SHP77 treated with DMSO at 0.1 percent for 48 hours (cell line): ENCODE results near the gene HMCN2.
"Not testable (repeated sequence)": the region's sequence is repeated elsewhere in the genome, so short reads cannot be mapped to it uniquely, and the experiment has no call there.

Experiments
- DNase-seq: peaks from one replicate; lab custom pipeline; 2025; lab: John Stamatoyannopoulos, UW

Gene HMCN2

DNA sequence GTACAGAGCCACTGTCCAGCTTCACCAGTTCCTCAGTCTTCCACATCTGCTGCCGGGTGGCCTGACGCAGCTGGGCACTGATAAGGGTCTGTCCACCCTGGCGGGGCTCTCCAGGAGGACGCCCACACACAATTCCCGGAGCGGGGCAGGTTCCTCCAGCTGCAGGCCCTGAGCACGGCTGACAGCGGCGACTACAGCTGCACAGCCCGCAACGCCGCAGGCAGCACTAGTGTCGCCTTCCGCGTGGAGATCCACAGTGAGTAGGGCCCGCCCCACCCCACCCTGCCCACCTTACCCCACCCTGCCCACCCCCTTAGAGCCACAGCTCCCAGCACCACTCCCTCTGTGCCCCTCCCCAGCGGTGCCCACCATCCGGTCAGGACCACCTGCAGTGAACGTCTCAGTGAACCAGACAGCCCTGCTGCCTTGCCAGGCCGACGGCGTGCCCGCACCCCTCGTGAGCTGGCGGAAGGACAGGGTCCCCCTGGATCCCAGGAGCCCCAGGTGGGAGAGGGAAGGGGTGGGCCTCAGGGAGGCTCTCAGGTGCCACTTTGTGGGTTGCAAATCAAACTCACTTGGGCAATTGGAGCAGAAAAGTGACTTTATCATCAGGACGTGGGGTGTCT lies 130.4 kb downstream of the HMCN2 start:
- DNase-seq = no peak

DNA sequence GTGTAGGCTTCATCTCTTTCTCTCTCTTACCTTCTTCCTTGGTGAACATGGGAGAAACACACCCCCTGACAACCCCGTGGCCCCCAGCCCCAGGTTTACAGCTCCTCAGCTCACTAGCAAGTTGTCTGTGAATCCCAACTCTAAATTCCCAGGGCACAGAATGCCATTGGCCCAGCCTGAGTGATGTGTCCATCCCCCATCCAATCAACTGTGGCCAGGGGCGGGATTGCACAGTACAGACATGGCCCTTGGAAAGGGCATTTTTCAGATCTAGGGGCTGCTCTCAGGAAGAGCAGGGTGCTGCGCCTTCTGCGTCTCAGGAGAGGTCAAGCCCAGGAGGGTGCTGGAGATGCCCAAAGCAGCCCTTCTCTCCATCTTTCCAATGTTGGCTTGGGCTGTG lies 131.0 kb downstream of the HMCN2 start:
- DNase-seq = no peak

DNA sequence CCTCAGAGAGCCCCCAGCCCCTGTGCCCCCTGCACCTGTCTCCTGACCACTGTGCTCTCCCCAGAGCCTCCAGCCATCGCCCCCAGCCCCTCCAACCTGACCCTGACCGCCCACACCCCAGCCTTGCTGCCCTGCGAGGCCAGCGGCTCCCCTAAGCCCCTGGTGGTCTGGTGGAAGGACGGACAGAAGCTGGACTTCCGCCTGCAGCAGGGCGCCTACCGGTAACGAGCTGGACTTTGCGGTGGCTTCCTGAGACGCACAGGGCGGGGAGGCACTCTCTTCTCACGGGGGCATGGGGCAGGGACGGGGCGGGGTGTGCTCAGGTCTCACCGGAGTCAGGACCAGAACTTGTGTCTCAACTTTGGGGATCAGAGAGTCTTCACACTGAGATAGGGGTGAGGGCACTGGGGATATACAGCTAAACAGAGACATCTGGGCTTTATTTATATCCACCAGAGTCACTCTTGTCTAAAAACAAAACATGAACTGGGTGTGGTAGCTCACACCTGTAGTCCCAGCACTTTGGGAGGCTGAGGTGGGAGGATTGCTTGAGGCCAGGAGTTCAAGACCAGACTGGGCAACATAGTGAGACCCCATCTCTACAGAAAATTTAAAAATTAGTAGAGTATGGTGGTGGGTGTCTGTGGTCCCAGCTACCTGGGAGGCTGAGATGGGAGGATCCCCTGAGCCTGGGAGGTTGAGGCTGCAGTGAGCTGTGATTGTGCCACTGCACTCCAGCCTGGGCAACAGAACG lies 133.1 kb downstream of the HMCN2 start:
- DNase-seq = no peak

DNA sequence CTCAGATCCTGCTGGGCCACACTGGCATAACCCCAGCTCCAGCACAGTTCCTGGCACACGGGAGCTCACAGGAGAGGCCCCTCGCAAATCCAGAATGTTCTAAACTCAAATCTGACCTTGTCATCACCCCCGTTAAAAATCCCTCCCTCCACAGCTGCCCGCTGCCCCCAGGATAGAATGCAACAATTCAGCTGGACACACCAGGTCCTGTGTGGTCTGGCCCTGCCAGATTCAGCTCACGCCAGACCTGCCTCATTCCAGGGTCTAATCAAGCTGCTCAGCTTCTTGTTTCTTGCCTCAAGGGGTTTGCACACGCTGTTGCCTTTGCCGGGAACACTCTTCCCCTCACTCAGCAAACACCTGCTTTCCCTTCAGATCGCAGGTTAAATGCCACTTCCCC lies 134.2 kb downstream of the HMCN2 start:
- DNase-seq = no peak

DNA sequence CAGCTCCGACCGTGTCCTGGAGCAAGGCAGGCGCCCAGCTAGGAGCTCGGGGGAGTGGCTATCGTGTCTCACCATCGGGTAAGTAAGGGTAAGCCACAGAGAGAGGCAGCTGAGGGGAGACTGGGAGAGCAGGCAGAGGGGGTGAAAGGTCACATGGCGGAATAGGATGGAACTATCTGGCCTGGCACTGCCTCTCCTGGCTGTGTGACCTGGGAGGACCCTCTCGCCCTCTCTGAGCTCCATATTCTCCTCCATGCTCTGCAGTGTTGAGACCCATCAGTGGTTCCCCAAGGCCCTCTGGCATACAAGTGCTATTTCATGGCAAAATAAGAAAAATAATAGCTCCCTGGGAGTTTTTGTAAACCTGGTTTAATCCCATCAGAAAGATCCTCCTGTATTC lies 135.3 kb downstream of the HMCN2 start:
- DNase-seq = no peak

DNA sequence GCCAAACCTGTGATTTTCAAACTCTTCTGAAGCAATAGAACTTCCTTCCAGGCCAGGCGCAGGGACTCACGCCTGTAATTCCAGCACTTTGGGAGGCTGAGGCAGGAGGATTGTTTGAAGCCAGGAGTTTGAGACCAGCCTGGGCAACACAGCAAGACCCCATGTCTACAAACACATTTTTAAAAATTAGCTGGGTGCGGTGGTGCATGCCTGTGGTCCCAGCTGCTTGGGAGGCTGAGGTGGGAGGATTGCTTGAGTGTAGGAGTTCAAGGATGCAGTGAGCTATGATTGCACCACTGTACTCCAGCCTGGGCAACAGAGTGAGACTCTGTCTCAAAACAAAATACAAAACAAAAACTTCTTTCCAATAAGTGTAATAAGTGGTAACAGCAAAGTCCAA lies 136.2 kb downstream of the HMCN2 start:
- DNase-seq = not testable (repeated sequence)

DNA sequence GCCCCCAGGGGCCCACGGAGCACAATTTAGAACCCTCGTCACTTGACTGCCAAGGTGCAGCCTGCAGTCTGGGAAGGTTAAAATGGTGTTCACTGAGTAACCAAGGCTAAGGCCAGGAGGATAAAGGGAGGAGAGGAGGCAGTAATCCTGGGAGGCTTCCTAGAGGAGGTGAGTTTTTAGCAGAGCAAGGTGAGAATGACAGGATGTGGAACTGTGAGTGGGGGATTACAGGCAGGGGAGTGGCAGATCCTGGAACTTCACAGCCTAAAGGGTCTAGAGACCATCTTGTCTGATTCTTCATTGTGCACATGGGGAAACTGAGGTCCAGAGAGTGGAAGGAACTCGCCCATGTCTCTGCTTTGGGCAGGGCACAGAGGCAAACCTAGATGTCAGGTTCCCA lies 136.7 kb downstream of the HMCN2 start:
- no peak for DNase-seq

DNA sequence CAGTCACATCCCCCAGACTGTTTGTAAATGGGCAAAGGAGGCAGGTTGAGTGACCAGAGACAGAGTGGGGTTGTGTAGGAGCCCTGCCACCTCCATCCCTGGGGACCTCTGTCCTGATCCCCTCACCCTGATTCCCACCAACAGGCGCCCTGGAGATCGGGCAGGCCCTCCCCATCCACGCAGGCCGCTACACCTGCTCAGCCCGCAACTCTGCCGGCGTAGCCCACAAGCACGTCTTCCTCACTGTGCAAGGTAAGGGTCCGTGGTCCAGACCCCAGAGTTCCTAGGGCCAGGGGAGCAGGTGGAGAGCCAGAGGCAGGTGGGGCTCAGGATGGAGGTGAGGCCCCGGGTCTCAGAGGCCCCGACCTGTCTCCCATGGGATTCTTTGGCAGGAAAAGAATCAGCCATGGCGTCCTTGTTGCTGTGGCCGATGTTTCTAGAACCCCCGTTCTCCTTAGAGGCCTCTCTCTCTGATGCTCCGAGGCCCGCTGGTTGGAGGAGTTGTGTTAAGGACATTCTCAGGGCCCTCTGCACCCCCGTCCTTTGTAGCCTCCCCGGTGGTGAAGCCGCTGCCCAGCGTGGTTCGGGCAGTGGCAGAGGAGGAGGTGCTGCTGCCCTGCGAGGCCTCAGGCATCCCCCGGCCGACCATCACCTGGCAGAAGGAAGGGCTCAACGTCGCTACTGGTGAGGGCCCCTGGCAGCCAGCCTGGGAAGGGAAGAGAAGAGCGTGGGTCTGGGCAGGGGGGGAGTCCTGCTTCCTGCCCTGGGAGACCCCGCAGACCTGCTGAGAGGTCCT lies 137.3 kb downstream of the HMCN2 start:
- no peak for DNase-seq

DNA sequence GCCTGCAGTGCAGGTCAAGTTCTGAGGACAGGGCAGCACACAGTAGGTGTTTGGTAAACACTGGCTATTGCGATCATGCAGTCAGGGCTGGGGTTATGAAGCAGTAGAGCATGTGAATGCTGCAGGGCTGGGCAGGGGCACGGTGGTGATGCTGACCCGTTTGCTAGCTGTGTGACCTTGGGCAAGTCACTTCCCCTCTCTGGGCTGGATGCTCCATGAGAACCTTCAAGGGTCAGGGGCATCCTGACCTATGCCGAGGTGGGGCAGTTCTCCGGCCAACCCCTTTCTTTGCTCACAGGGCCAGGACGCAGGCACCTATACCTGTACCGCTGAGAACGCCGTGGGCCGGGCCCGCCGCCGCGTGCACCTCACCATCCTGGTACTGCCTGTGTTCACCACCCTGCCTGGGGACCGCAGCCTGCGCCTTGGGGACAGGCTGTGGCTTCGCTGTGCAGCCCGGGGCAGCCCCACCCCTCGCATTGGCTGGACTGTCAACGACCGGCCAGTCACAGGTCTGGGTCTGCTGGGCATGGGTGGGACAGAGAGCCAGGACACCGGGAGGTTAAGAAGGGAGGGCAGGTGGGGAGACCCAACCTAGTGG lies 140.2 kb downstream of the HMCN2 start:
- no peak for DNase-seq

DNA sequence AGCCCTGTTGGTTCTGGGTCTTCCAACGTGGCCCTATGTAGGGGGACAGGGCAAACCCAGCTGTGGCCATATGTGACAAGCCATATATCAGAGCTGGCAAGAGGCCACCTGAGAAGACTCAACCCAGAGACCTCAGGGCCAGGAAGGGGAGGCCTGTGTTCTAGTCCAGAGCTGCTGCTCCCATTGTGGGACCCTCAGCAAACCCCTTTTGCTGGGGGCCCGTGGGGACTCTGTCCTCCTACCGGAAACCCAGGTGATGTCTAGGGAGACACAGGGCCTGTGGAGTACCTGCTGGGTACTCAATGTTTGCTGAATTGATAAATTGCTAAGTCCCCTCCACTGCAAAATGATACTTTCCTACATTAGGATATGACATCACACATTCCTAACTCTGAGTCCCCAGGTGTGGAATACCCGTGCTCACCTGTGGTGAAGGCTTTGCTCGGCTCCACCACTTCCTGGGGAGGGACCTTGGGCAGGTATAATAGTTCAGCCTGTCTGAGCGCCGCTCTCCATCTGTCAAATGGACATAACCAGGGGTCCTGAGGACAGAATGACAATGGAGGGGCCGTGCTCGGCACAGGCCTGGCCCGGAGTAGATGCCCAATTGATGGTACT lies 140.8 kb downstream of the HMCN2 start:
- DNase-seq = no peak

DNA sequence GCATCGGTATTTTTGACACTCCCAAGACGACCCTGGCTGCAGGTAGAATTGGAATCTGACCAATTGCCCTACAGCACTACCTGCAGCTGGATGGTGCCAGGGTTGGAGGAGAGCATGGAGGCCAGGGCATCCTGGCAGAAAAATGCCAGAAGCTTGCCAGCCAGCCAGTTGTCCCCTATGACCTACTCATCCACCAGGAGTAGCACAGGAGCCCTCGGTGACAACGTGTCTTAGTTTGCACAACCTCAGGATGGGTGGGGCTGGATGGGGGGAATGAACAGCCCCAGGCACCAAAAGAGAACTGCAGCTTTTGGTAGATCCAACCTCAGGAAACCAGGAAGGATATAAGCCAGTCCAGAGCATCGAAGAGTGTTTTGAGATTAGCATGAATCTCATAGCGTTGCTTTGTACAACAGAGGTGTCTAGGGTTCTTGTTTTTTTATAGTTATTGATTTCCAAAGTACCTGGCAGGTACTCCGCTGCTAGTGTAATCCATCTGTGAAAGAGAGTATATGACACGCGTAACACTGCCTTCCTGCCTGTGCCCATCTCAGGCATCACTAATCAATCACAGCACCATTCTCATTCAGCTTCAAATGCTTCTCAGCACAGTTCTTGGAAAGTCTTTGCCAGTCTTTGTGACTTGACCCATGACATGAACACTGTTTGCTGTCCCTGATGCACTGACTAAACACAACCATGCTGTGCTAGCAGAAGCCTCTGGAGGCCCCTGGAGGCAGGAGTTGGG lies 142.5 kb downstream of the HMCN2 start:
- no peak for DNase-seq

DNA sequence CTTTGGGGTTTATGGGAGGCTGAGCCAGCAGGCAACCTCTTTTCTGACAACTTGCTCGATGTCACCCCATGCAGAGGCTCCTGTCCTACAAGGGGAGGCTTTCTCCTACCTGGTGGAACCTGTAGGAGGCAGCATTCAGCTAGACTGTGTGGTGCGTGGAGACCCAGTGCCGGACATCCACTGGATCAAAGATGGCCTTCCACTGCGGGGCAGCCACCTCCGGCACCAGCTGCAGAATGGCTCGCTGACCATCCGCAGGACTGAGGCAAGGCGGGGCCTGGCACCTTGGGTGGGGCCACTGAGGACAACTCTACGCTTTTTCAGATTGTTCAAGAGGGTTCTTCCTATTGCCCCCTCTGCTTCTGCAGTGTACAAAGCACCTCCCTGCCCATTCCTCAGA lies 143.1 kb downstream of the HMCN2 start:
- DNase-seq = no peak

DNA sequence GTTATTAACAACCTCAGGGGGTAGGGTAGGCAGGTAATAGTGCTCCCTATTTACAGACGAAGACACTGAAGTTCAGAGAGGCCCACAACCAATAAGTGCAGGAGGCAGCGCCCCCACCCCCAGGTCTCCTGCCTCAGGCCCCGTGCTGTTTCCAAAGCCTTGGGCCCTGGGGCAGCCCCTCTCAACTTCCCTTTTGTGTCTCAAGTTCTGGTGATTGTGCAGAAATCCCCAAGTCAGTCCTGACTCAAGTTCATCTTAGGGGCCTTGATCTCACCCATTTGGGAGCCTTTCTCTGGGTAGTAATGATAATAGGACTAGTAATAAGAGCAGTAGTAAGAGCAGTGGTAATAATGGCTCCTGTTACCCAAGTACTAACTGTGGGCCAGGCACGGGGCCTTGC lies 143.7 kb downstream of the HMCN2 start:
- DNase-seq = no peak

DNA sequence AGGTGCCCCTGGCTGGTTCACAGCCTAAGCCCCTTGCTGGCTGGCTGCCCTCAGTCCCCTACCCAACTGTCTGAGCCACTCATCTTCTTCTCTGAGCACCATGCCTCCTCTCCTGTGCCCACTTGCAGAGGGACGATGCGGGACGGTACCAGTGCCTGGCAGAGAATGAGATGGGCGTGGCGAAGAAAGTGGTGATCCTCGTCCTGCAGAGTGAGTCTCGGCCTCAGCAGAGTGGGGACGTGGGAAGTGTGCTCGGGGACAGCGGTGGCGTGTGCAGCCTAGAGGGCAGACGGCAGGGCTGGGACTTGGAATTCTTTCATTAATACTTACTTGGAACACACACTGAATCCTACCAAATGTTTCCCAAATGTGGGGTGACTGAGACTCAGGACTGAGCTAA lies 144.9 kb downstream of the HMCN2 start:
- no peak for DNase-seq

DNA sequence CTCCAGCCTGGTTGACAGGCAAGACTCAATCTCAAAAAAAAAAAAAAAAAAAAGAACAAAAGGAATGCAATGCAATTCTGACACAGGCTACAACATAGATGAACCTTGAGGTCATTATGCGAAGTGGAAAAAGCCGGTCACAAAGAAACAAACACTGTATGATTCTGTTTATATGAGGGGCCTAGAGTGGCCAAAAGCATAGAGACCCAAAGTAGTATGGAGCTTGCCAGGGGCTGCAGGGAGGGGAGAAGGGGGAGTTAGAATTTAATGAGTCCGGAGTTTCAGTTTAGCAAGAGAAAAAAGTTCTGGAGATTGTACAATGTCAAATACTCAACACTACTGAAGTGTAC lies 146.0 kb downstream of the HMCN2 start:
- no peak for DNase-seq

DNA sequence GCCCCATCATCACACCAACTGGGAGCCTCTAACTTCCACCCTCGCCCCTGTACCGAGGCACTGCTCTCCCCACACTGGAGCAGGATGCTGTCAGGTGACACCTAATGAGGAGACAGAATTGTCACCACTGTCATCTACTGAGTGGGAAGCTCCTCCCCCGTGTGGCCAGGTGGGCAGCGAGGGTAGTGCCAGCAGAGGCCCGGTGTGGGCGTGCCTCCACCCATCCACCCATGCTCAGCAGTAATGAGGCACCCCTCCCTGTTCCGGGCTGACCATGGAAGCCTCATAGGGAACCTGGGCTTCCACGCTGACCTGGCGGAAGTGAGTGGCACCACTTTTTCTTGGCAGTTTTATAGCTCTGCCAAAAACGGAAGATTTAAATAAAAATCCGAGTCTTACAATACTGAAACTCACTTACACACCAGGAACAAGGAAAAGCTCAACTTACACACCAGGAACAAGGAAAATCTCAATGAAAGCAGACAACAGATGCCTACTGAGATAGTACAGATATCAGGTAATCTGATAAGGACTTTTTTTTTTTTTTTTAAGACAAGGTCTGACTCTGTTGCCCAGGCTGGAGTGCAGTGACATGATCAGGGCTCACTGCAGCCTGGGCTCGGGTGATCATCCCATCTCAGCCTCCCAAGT lies 148.6 kb downstream of the HMCN2 start:
- DNase-seq = no peak

DNA sequence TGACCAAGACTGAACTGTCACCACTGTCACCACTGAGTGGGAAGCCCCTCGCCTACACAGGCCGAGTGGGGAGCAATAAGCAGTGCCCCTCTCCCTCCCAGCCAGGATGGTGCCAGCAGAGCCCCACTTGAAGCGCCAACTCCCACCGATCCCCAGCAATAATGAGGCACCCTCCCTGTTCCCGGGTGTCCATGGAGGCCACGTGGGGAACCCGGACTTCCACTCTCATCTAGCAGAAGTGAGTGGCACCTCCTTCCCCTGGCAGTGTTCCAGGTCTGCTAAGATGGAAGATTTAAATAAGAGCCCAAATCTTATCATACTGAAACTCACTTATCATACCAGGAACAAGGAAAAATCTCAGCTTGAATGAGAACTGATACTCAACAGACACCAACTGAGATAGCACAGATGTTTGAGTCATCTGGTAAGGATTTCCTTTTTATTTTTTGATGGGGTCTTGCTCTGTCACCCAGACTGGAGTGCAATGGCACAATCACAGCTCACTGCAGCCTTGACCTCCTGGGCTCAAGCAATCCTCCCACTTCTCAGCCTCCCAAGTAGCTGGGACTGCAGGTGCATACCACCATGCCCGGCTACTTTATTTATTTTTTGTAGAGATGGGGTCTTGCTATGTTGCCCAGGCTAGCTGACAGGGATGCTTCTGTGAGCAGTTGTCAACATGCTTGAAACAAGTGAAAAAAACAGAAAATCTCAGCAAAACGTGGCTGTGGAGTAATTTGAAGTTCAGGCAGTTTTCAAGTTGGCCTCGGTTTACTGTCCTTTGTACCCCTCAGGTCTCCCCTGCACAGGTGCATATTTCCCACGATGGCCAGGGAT lies 149.6 kb downstream of the HMCN2 start:
- DNase-seq = no peak

DNA sequence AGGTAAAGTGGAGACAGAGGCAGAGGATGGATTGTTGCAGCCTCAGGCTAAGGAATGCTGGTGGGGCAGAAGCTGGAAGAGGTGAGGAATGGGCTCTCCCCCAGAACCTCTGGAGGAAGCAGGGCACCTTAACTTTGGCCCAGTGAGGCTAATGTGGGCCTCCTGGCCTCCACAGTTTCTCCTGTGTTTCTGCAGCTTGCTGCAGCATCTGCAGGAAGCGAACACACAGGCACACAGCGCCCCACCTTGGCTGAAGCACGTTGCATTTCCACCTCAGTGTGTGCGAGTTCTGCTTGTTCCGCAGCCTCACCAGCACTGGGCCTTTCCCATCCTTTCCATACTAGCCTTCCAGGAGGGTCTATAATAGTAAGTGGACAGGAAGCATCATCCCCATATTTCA lies 152.0 kb downstream of the HMCN2 start:
- no peak for DNase-seq

DNA sequence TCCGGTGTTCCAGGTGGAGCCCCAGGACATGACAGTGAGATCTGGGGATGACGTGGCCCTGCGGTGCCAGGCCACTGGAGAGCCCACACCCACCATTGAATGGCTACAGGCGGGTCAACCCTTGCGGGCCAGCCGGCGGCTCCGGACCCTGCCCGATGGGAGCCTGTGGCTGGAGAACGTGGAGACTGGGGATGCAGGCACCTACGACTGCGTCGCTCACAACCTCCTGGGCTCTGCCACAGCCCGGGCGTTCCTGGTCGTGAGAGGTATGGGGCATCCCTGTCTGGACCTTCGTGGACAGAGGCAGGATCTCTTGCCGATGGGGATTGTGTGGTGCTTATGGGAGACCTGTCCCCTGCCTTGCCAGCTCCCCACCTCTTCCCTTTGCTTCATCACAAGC lies 153.2 kb downstream of the HMCN2 start:
- no peak for DNase-seq

DNA sequence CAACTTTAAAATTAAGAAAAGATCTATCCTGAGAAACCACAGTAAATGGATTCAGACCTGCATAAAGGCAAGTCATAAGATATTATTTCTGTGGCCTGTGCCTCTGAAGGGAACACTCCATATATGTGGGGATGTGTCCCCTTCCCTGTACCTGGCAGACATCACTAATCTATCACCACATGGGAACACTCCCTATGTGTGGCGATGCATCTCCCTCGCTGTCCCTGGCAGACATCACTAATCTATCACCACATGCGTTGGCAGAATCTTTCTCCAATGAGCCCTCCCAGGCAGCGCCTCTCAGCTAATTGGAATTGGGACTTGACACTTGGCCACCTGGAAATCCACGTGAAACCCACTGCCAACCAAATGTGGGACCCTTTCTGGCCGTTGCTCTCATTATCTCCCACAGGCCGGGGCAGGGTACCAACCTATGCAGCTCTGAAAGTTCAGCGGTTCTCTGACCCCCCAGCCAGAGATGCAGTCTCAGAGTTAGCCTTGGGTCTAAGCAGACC lies 154.0 kb downstream of the HMCN2 start:
- DNase-seq = no peak
